Fibroblast of lung (primary cell): Measurements from ENCODE around the gene SLC30A7. TPM values are rescaled to one million over a fixed set of nuclear protein-coding genes. Genes with fewer than 3 reads are reported as not detected.

Source experiments
- DNase-seq, 2 donors: peaks; one replicate each; pipeline versions ENCODE4 v3.0.0 to v3.0.0-alpha.2; 2010; ENCODE audit warnings: low read depth in 2 of 2
- H2AFZ ChIP-seq: 2 replicates; pipeline ENCODE4 v1.5.1; 2012; ENCODE audit warnings: low read length, control low read depth, inconsistent platforms
- H3K27ac ChIP-seq: 2 replicates; pipeline ENCODE4 v1.5.1; 2011; ENCODE audit warnings: low read length, control low read depth; ENCODE audit not compliant: insufficient read depth
- H3K27me3 ChIP-seq: 2 replicates; pipeline ENCODE4 v1.5.1; 2011; ENCODE audit warnings: mild to moderate bottlenecking, low read length; ENCODE audit not compliant: control insufficient read depth, insufficient read depth
- H3K36me3 ChIP-seq: 2 replicates; pipeline ENCODE4 v1.5.1; 2011; ENCODE audit warnings: low read length; ENCODE audit not compliant: control insufficient read depth, insufficient read depth
- H3K4me1 ChIP-seq: 2 replicates; pipeline ENCODE4 v1.5.1; 2011; ENCODE audit warnings: low read length; ENCODE audit not compliant: control insufficient read depth, insufficient read depth; ENCODE audit errors: extremely low read depth
- H3K4me2 ChIP-seq: 2 replicates; pipeline ENCODE4 v1.5.1; 2011; ENCODE audit warnings: low read length, control low read depth; ENCODE audit not compliant: insufficient read depth; ENCODE audit errors: extremely low read depth
- H3K4me3 ChIP-seq, 4 experiments: fragments of 200-600 bp in 1 of 4; sonication (generic) in 1 of 4; replicated peaks in 1 of 4; 2 replicates each; pipeline ENCODE4 v1.5.1; 2011 to 2016; ENCODE audit warnings: low read length in 4 of 4, low read depth in 3 of 4, mild to moderate bottlenecking in 3 of 4, control low read depth in 2 of 4, inconsistent platforms in 1 of 4, mixed read lengths in 1 of 4; ENCODE audit not compliant: insufficient read depth in 1 of 4; ENCODE audit errors: control extremely low read depth in 1 of 4
- H3K79me2 ChIP-seq: 2 replicates; pipeline ENCODE4 v1.5.1; 2012; ENCODE audit warnings: mild to moderate bottlenecking, low read length, inconsistent platforms; ENCODE audit not compliant: control insufficient read depth, insufficient read depth
- H3K9ac ChIP-seq: 2 replicates; pipeline ENCODE4 v1.5.1; 2011; ENCODE audit warnings: mild to moderate bottlenecking, low read length, control low read depth; ENCODE audit not compliant: insufficient read depth
- H3K9me3 ChIP-seq: 2 replicates; pipeline ENCODE4 v1.5.1; 2012; ENCODE audit warnings: low read depth, low read length; ENCODE audit not compliant: control insufficient read depth, insufficient read depth
- H4K20me1 ChIP-seq: 2 replicates; pipeline ENCODE4 v1.5.1; 2011; ENCODE audit warnings: low read length; ENCODE audit not compliant: control insufficient read depth, insufficient read depth; ENCODE audit errors: extremely low read depth
- EZH2 ChIP-seq: IDR thresholded peaks from 2 replicates; pipeline ENCODE4 v1.5.1; 2012; ENCODE audit warnings: low read length, control low read depth, mild to moderate bottlenecking; ENCODE audit errors: missing control alignments
- polyA plus RNA-seq, 2 donors: library from polyadenylated mRNA; depleted of rRNA in 1 of 2; stranded (reverse) in 1 of 2; unstranded in 1 of 2; fragments of >200 nt; gene quantifications; 2 replicates each; pipeline ENCODE4 v1.2.1, GENCODE V29; 2011 to 2012; ENCODE audit warnings: missing spikeins in 1 of 2
- total RNA-seq: library from RNA; depleted of rRNA; stranded (reverse); fragments of >200 nt; gene quantifications from 2 replicates; pipeline ENCODE4 v1.2.1, GENCODE V29; 2014
- TF ChIP-seq, protein P1 (sequence below), 2 donors: IDR thresholded peaks in 1 of 2; conservative IDR thresholded peaks in 1 of 2; 1 replicate in 1 of 2; 2 replicates in 1 of 2; pipeline ENCODE4 v1.5.1; 2011 to 2012; ENCODE audit warnings: low read length in 2 of 2, control low read depth in 1 of 2, inconsistent platforms in 1 of 2, low read depth in 1 of 2, mild to moderate bottlenecking in 1 of 2

Gene SLC30A7
- total and polyA plus RNA-seq, 2 donors (not counting 1 experiment from before 2014, with no cell fraction given), result 23.1 to 37.4 TPM

DNA sequence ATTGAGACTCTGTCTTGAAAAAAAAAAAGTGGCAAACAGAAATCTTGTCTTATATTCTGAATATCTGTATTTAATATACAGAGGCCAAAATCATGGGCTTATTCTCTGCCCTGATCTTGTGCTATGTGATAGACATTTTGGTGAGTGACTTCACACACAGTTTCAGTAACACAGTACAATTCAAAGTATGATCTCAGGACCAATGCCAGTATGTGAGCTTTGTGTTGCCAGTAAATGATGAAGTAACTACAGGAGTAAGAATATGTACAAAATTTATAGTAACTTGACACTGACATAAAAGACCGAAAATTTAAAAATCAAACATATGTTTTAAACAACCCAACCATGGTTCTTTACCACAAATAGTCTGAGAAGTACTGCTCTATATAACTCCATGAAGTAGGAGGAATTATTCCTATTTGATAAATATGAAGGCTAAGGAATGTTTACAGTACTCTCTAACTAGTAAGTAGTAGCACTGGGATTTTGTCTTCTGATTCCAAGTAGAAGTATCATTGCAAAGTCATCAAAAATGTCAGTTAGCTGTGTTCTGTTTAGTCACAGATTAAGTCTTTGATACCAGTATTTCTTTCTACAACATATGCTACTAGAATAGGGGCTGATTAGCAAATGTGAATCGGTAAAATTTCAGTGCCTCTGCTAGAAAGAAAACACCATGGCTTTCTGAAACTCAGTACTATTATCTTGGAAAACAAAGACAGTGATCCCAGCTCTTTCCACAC, 104.4 kb downstream of the SLC30A7 start:
- peak in 1 of 2 donors; percentile 66 for DNase-seq
- no peaks in the 10 kb centered on the region for H3K79me2 ChIP-seq
- no peak overlapping the region for H3K27ac ChIP-seq
- no peaks in the 10 kb centered on the region for H3K4me1 ChIP-seq
- no peaks in the 10 kb centered on the region for H4K20me1 ChIP-seq
- no peak overlapping the region for H3K4me2 ChIP-seq
- H3K9ac ChIP-seq, result no peak overlapping the region
- TF ChIP-seq, protein P1, sequence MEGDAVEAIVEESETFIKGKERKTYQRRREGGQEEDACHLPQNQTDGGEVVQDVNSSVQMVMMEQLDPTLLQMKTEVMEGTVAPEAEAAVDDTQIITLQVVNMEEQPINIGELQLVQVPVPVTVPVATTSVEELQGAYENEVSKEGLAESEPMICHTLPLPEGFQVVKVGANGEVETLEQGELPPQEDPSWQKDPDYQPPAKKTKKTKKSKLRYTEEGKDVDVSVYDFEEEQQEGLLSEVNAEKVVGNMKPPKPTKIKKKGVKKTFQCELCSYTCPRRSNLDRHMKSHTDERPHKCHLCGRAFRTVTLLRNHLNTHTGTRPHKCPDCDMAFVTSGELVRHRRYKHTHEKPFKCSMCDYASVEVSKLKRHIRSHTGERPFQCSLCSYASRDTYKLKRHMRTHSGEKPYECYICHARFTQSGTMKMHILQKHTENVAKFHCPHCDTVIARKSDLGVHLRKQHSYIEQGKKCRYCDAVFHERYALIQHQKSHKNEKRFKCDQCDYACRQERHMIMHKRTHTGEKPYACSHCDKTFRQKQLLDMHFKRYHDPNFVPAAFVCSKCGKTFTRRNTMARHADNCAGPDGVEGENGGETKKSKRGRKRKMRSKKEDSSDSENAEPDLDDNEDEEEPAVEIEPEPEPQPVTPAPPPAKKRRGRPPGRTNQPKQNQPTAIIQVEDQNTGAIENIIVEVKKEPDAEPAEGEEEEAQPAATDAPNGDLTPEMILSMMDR (conservative IDR thresholded peaks at IDR 0.05 in 1 of 2, IDR thresholded peaks at IDR 0.05 in 1 of 2; ENCODE audit: low read depth in 1 of 2, low read length in 2 of 2), result no peak
- TF ChIP-seq EZH2, result no peak
- no peaks in the 10 kb centered on the region for H3K27me3 ChIP-seq
- no peaks in the 10 kb centered on the region for H3K9me3 ChIP-seq
- H3K4me3 ChIP-seq, result no peak overlapping the region
- H2AFZ ChIP-seq, result no peak overlapping the region
- H3K36me3 ChIP-seq, result no peaks in the 10 kb centered on the region

DNA sequence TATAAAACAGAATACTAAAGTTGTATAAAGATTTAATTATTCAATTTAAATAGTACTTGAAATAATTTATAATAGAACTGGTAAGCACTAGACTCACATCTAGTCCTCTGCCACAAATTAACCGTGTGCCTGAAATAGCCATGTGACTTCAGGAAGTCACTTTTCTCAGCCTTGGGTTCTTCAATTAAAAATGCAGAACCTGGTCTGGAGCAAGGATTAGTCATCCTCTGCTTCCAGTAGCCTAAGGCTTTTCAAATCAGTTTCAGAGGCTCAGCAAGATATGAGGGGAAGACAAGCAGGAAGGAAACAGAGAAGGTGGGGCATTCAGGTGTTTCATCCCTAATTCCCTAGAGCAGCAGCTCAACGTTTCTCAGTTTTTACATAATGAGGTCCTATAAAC, 106.7 kb downstream of the SLC30A7 start:
- no peaks in the 10 kb centered on the region for H3K36me3 ChIP-seq
- no peak overlapping the region for H3K4me2 ChIP-seq
- TF ChIP-seq, protein P1 (conservative IDR thresholded peaks at IDR 0.05 in 1 of 2, IDR thresholded peaks at IDR 0.05 in 1 of 2; ENCODE audit: low read depth in 1 of 2, low read length in 2 of 2), result no peak
- no peak for TF ChIP-seq EZH2
- peaks cover 2% of the 10 kb centered on the region for H3K4me1 ChIP-seq
- no peak overlapping the region for H3K27ac ChIP-seq
- no peaks in the 10 kb centered on the region for H3K9me3 ChIP-seq
- H3K9ac ChIP-seq, result no peak overlapping the region
- peak in 1 of 2 donors; percentile 60 for DNase-seq
- no peak overlapping the region for H2AFZ ChIP-seq
- H4K20me1 ChIP-seq, result no peaks in the 10 kb centered on the region
- no peaks in the 10 kb centered on the region for H3K79me2 ChIP-seq
- no peak overlapping the region for H3K4me3 ChIP-seq
- no peaks in the 10 kb centered on the region for H3K27me3 ChIP-seq

DNA sequence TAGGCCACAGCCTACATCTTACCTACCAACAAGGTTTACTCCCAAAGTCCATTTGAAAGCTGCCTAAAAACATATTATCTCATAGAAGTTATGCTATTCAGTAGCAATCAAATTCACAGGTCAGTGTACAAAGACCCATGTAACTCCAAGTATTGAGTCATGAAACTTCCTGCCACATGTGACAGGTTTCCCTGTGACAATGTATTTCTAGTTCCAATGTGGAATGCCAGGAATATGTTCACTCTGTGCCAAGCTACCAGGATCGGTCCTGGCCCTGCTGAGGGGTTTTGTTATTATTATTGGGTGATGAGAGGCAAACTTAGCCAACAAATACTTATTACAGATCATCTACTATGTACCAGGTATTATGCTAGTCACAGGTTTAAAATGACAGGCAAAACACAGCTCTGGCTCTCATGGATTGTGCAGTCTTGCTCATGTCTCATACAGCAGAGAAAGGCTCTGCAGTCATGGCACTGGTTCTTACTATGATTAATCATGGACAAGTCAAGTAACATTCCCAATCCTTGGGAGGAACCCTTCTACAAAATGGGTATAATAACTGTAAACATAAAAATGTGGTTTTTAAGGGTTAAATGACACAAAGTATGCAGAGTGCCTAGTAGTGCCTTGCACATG, 107.2 kb downstream of the SLC30A7 start:
- DNase-seq, result no peak
- no peak overlapping the region for H2AFZ ChIP-seq
- H3K9me3 ChIP-seq, result no peaks in the 10 kb centered on the region
- H3K9ac ChIP-seq, result no peak overlapping the region
- H3K4me1 ChIP-seq, result peaks cover 2% of the 10 kb centered on the region
- no peak overlapping the region for H3K4me2 ChIP-seq
- no peak overlapping the region for H3K27ac ChIP-seq
- no peak overlapping the region for H3K4me3 ChIP-seq
- no peaks in the 10 kb centered on the region for H4K20me1 ChIP-seq
- H3K79me2 ChIP-seq, result no peaks in the 10 kb centered on the region
- TF ChIP-seq EZH2, result no peak
- TF ChIP-seq, protein P1 (conservative IDR thresholded peaks at IDR 0.05 in 1 of 2, IDR thresholded peaks at IDR 0.05 in 1 of 2; ENCODE audit: low read depth in 1 of 2, low read length in 2 of 2), result no peak
- H3K27me3 ChIP-seq, result no peaks in the 10 kb centered on the region
- no peaks in the 10 kb centered on the region for H3K36me3 ChIP-seq
